Cardiac muscle cell (in vitro differentiated cells and primary cell): Measurements from ENCODE around the gene F13A1. TPM values are rescaled to one million over a fixed set of nuclear protein-coding genes. Genes with fewer than 3 reads are reported as not detected.

ENCODE experiments used
- DNase-seq, 2 donors: peaks; one replicate each; pipeline versions ENCODE4 v3.0.0 to v3.0.0-alpha.2; 2010 to 2017; ENCODE audit warnings: low read depth in 1 of 2, low spot score in 1 of 2
- H3K27ac ChIP-seq: fragments of 200-600 bp; sonication (generic); 2 replicates; pipeline ENCODE4 v1.5.1; 2016
- H3K27me3 ChIP-seq: fragments of 200-600 bp; sonication (generic); 2 replicates; pipeline ENCODE4 v1.6.0; 2016; ENCODE audit warnings: control low read depth
- H3K36me3 ChIP-seq: fragments of 200-600 bp; sonication (generic); 2 replicates; pipeline ENCODE4 v1.5.1; 2016; ENCODE audit warnings: control low read depth
- H3K4me1 ChIP-seq: fragments of 200-600 bp; sonication (generic); 2 replicates; pipeline ENCODE4 v1.8.1; 2017; ENCODE audit warnings: low read depth, mild to moderate bottlenecking, mixed run types
- H3K4me3 ChIP-seq: fragments of 200-600 bp; sonication (generic); 2 replicates; pipeline ENCODE4 v1.5.1; 2016; ENCODE audit warnings: mild to moderate bottlenecking
- H3K9me3 ChIP-seq: fragments of 200-600 bp; sonication (generic); 2 replicates; pipeline ENCODE4 v1.5.1; 2017; ENCODE audit warnings: low read depth, mild to moderate bottlenecking, control low read depth
- CTCF ChIP-seq: IDR thresholded peaks from 2 replicates; pipeline ENCODE4 v1.5.1; 2012; ENCODE audit warnings: low read depth, mild to moderate bottlenecking, low read length
- polyA plus RNA-seq: library from polyadenylated mRNA; unstranded; fragments of >200 nt; fragmentation: Nextera tagmentation; extraction: Ambion mirVana; gene quantifications from 2 replicates; pipeline ENCODE4 v1.2.1, GENCODE V29; 2016
- total RNA-seq: library from RNA; depleted of rRNA; stranded (reverse); fragments of >200 nt; gene quantifications from 2 replicates; pipeline ENCODE4 v1.2.3, GENCODE V29; 2016

F13A1 gene
- total and polyA plus RNA-seq, 2 experiments from 2014 or later, result 1.0 to 2.4 TPM

DNA sequence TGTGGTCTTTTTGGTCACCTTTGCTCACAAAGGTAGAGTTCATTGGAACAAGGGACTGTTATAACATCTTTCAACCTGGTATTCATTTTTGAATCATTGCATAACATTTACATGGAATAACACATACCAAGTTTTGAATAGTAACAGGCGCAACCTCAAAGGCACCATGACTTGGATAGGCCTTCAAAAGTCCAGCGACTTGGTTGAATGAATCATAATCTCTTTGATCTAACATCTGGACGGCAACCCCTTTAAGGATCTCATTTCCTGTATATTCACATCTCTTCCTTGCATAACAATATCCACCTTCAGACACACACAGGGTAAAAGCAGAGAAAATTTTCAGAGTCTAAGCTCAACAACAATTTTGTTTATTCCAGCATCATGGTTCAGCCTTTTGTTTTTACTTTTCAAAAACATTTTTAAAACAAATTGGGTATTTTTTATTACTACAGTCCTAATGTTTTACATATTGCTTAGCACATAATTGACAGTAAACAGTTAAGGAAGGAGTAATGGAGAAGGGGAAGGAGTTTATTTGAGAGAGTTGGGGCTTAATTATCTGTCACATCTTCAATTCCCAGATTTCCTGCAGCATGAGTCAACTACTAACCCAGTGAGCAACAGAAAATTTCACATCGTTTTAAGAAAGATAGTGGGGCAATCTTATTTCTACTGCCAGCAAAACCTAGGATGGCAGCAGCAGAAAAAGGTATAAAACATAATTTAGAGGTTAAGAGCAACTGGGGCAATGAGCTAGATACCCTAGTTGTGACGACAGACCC is 41.8 kb upstream of the F13A1 start:
- DNase-seq, result no peak
- H3K4me3 ChIP-seq, result no peak overlapping the region
- no peaks in the 10 kb centered on the region for H3K27me3 ChIP-seq
- TF ChIP-seq CTCF, result no peak
- no peaks in the 10 kb centered on the region for H3K9me3 ChIP-seq
- H3K4me1 ChIP-seq, result no peaks in the 10 kb centered on the region
- H3K27ac ChIP-seq, result no peak overlapping the region
- H3K36me3 ChIP-seq, result no peaks in the 10 kb centered on the region

- H3K36me3 ChIP-seq, result no peaks in the 10 kb centered on the region
- no peak for DNase-seq
- H3K4me3 ChIP-seq, result no peak overlapping the region
- no peaks in the 10 kb centered on the region for H3K9me3 ChIP-seq
- H3K27ac ChIP-seq, result no peak overlapping the region
- no peaks in the 10 kb centered on the region for H3K4me1 ChIP-seq
- TF ChIP-seq CTCF, result no peak
- peaks cover 4% of the 10 kb centered on the region for H3K27me3 ChIP-seq
These were observed 37.1 kb upstream of the F13A1 start for GRCh38 chr6:6357530-6357929.

DNA sequence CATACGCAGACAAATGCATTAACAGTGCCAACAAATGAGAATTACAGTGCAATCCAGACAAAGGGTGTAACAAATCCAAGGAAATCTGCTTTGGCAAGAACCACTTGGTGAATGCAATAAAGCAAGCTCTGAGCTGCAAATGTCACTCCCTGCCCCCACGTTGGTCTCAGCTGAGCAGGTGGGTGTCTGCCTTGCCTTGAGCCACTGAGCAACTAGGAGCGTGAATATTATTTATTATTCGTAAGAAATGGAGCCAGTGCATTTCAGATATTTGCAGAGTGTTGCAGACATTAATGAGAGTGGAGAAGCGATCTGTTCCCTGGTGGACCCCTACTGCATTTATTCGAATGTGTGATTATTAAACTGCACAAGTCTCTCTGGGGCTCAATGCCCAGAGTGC is 36.6 kb upstream of the F13A1 start:
- H3K27me3 ChIP-seq, result peaks cover 4% of the 10 kb centered on the region
- H3K4me1 ChIP-seq, result no peaks in the 10 kb centered on the region
- H3K36me3 ChIP-seq, result no peaks in the 10 kb centered on the region
- DNase-seq, result no peak
- H3K4me3 ChIP-seq, result no peak overlapping the region
- TF ChIP-seq CTCF, result no peak
- no peaks in the 10 kb centered on the region for H3K9me3 ChIP-seq
- no peak overlapping the region for H3K27ac ChIP-seq

DNA sequence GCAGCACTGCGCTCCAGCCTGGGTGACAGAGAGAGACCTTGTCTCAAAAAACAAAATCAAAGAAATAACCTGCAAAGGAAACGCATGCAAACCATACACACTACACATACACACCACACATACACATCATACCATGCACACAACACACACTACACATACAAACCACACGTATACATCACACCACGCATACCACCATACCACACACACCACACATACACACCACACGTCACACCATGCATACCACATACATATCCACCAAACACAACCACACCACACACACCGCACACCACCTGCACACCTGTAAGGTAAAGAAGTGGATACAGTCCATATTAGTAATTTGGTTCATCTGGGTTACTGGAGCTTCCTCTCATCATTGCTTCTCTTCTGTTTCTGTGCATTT is 32.3 kb upstream of the F13A1 start:
- no peaks in the 10 kb centered on the region for H3K36me3 ChIP-seq
- TF ChIP-seq CTCF, result no peak
- DNase-seq, result no peak
- H3K4me3 ChIP-seq, result no peak overlapping the region
- H3K27ac ChIP-seq, result no peak overlapping the region
- no peaks in the 10 kb centered on the region for H3K4me1 ChIP-seq
- no peaks in the 10 kb centered on the region for H3K9me3 ChIP-seq
- H3K27me3 ChIP-seq, result peaks cover 4% of the 10 kb centered on the region

- Histone ChIP-seq H3K27me3 (peaks cover 4% of the 10 kb centered on the region), H3K27ac (no peak overlapping the region), H3K9me3 (no peaks in the 10 kb centered on the region), H3K36me3 (no peaks in the 10 kb centered on the region), H3K4me3 (no peak overlapping the region), H3K4me1 (no peaks in the 10 kb centered on the region)
- no peak for TF ChIP-seq CTCF
- DNase-seq, result peak in 1 of 2 donors; percentile 23
These were observed 31.1 kb upstream of the F13A1 start for GRCh38 chr6:6351511-6352025.
